ENCODE results near the gene BFSP1.

BFSP1 gene

DNA sequence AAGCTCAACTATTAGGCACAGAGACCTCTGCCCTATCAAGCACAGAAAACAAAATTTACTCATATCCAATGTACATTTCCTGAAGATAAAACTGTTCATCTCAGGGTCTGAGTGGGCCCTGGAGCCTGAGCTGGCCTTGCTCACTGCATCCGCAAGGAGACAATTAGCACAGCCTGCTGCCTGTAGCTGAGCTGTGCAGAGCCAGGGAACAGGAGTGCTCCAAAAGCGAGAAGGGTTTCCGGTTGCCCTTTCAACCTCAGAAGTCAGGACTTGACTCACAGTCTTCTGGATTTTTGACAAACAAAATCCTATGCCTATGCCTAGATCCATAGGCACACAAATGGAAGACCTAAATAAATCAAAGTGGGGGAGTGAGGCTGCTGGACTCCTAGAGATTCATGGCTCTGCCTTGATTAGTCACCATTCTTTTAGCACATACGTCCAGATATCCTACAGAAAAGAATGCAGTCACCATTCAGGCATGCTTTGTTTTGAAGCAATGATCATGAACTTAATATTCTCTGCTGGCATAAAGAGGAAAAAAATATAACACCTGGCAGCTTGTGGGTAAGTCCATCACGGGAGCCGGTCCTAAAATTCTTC, 73.5 kb downstream of the BFSP1 start:
- no peak for DNase-seq

DNA sequence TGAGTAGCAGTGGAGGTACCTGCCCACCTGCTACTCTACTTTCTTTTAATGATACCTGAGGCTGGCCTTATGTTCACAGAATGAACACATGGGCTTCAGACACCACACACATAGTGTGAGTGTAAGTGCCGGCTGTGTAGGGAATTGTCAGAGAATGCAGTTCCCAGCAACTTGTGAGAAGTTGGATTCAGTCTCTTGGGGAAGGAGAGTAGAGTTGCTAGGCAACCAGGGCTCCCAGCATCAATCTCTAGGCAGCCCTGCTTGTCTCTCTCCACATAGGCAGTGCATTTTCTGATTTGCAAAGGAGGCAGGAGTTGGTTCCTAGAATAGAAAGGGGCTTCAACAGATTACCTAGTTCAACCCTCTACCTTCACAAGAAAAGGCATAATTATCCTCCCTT, 74.1 kb downstream of the BFSP1 start:
- no peak for DNase-seq

DNA sequence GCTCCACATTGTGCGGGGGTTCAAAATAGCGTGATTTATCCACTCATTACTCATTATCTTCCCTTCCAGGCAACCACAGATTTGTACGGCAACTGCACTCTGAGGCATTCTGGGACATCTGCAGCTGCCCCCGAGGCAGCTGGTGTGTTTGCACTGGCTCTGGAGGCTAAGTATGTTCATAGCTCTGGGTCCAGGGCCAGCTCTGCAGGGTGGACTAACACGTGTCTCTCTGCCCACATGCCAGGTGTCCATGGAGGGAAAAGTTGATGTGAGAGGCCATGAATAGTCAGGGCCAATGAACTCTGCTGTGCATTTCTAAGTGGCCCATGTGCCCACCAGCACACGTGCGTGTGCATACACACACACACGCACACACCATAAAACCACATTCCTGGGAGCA, 74.9 kb downstream of the BFSP1 start:
- DNase-seq: no peak

DNA sequence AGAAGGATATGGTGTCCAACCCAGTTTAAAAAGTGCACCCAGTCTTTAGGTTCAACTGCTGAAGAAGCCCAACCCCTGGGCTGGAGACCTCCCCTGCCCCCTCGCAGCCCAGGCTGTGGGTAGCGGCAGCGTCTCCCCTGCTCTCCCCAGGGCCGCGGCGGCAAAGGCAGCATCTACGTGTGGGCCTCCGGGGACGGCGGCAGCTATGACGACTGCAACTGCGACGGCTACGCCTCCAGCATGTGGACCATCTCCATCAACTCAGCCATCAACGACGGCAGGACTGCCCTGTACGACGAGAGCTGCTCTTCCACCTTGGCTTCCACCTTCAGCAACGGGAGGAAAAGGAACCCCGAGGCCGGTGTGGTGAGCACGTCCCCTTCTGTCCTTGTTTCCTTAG, 77.6 kb downstream of the BFSP1 start:
- DNase-seq: no peak

DNA sequence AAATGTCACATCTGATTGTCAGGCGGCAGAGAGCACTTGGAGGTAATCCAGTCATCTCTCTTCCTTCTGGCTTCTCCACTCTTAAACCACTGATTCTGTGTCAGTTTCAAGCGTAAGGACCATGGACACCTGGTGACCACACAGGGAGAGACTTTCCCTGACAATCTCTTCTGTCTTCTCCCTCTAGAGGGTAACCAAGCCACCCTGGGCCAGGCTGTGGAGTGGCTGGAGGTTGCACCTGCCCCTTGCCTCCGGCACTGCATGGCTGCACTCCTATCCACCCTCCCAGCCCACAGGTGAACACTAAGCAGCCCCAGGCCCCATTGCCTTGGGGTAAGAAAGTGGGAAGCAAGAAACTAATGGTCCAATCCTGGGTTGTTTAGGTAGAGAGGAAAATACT, 78.7 kb downstream of the BFSP1 start:
- DNase-seq: no peak

DNA sequence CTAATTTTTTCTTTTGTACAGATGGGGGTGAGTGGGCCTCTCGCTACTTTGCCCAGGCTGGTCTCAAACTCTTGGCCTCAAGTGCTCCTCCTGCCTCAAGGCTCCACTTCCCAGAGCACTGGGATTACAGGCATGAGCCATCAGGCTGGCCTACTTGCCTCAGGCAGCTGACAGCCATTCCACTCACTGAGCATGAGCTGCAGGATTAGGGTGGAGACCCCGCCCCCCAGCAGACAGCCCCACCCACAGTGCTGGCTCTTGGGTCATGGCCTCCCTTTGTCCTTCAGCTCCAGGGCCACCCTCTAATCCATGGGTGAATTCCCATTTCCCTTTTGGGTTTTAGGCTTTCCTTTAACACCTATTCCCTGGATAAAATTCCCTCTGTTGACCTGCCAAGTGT, 82.1 kb downstream of the BFSP1 start:
- DNase-seq: no peak

DNA sequence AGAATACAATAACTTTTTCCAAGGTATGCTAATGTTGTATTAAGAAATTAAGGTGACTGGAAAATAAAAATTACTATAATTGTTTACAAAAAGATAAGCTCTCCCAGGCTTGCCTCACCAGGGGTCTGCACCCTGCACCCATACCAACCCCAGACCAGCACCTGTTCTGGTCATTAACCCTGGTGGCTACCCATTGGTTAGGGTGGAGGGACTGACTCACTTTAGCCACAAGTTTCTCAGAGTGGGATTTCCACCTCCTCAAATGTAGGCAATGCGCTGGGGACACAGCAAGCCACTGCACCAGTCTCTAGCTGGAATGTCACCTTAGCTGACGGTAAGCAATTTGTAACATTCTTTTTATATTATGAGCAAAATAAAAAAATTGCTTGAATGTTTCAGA, 83.1 kb downstream of the BFSP1 start:
- no peak for DNase-seq

DNA sequence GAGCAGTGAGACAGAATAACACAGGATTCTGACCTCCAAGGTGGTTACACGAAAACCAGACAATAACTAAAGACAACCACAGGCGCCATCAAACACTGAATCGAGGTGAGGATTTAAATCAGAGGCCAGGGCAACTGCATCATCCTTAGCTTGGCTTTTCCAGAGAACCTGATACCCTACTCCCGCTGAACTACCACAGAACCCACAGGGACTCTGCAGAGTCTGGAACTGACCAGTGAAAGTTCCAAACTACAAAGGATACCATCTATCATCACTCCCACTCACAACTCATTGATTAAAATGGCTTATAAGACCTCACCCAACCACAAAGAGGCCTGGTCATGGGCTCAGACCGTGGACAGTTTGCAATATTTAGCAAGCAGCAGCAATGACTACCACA, 85.0 kb downstream of the BFSP1 start:
- DNase-seq: no peak

DNA sequence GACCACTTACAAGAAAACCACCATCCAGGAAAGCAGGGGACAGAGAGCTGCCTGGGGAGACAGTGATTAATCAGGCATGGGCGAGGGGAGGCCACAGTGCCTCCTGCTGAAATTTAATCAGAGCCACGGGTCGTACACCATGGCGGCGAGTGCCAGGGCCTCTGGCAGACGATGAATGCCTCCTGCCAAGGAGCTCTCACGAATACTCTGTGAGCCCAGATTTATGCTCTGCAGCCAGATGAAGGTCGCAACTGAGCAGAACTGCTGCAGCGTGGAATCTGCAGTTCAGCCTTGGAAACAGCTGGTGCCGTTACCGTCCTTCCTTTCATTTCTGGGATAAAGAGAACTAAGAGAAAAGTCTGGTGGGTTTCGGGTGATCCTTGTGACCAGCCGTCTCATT, 85.6 kb downstream of the BFSP1 start:
- no peak for DNase-seq

DNA sequence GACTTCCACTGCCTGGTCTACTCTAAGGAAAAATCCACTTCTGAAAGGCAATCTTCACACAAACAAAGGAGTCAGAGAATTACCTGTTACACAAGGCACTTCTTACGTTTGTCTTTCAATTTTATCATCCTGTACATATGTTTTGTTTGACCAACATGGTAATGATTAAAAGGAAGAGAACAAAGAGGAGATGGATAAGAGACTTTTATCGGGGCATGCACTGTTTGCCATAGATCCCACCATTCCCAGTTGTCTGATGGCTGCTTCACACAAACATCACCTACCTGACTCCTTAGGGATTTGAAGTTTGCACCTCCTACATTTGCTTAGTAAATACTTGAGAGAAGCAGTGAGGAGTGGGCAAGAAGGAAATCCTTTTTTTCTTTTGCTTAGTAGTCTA, 87.1 kb downstream of the BFSP1 start:
- DNase-seq: no peak
